WTC11 (cell line): Measurements from ENCODE around the gene ROMO1. TPM values are rescaled to one million over a fixed set of nuclear protein-coding genes. Genes with fewer than 3 reads are reported as not detected.
A peak's percentile ranks its signal among the peaks of the same experiment; 100 is the strongest.

ENCODE experiments used
- CTCF ChIP-seq: fragments of 200-600 bp; IDR thresholded peaks from 2 replicates; pipeline ENCODE4 v1.8.0; 2022; ENCODE audit warnings: antibody characterized with exemption
- E2F5 ChIP-seq: sonication (generic); formaldehyde crosslinking; IDR thresholded peaks from 2 replicates; pipeline ENCODE4 v1.8.1; 2022; ENCODE audit warnings: mild to moderate bottlenecking, moderate library complexity, missing genetic modification reagents
- ELF4 ChIP-seq: sonication (generic); formaldehyde crosslinking; IDR thresholded peaks from 2 replicates; pipeline ENCODE4 v1.8.1; 2022; ENCODE audit warnings: low read depth, mild to moderate bottlenecking, moderate library complexity, missing genetic modification reagents
- GABPB1 ChIP-seq: sonication (generic); formaldehyde crosslinking; IDR thresholded peaks from 2 replicates; pipeline ENCODE4 v1.8.1; 2023; ENCODE audit warnings: mild to moderate bottlenecking, missing genetic modification reagents
- IRF1 ChIP-seq: sonication (generic); formaldehyde crosslinking; IDR thresholded peaks from 2 replicates; pipeline ENCODE4 v1.8.0; 2023; ENCODE audit warnings: missing genetic modification reagents
- IRF2 ChIP-seq: sonication (generic); formaldehyde crosslinking; IDR thresholded peaks from 2 replicates; pipeline ENCODE4 v1.8.0; 2022; ENCODE audit warnings: low read depth, missing genetic modification reagents, borderline replicate concordance
- JUN ChIP-seq: sonication (generic); formaldehyde crosslinking; IDR thresholded peaks from 2 replicates; pipeline ENCODE4 v1.8.0; 2023; ENCODE audit warnings: mild to moderate bottlenecking, missing genetic modification reagents
- PREB ChIP-seq: sonication (generic); formaldehyde crosslinking; IDR thresholded peaks from 2 replicates; pipeline ENCODE4 v1.8.1; 2022; ENCODE audit warnings: mild to moderate bottlenecking, missing genetic modification reagents, moderate library complexity, borderline replicate concordance
- SMAD3 ChIP-seq: sonication (generic); formaldehyde crosslinking; IDR thresholded peaks from 2 replicates; pipeline ENCODE4 v1.8.0; 2022; ENCODE audit warnings: missing genetic modification reagents, mild to moderate bottlenecking, borderline replicate concordance
- ZMAT4 ChIP-seq: fragments of 250-450 bp; sonication (Bioruptor Pico); IDR thresholded peaks from 2 replicates; pipeline ENCODE4 v1.9.0; 2021; ENCODE audit warnings: mild to moderate bottlenecking
- ZNF232 ChIP-seq: sonication (generic); formaldehyde crosslinking; IDR thresholded peaks from 2 replicates; pipeline ENCODE4 v1.8.0; 2022; ENCODE audit warnings: mild to moderate bottlenecking, missing genetic modification reagents
- ZNF423 ChIP-seq: fragments of 250-450 bp; sonication (Bioruptor Pico); IDR thresholded peaks from 2 replicates; pipeline ENCODE4 v2.1.2; 2022; ENCODE audit warnings: mild to moderate bottlenecking, moderate library complexity
- ZNF532 ChIP-seq: fragments of 250-450 bp; sonication (Bioruptor Pico); IDR thresholded peaks from 2 replicates; pipeline ENCODE4 v1.9.0; 2021; ENCODE audit warnings: mild to moderate bottlenecking, borderline replicate concordance
- total RNA-seq: library from RNA; stranded (reverse); gene quantifications from 3 replicates; pipeline ENCODE4 v1.2.3, GENCODE V29; 2021
- TF ChIP-seq, protein P1 (sequence below): sonication (generic); formaldehyde crosslinking; IDR thresholded peaks from 2 replicates; pipeline ENCODE4 v1.8.0; 2023; ENCODE audit warnings: missing genetic modification reagents, mild to moderate bottlenecking, borderline replicate concordance
- TF ChIP-seq, protein P2 (sequence below): sonication (generic); formaldehyde crosslinking; IDR thresholded peaks from 2 replicates; pipeline ENCODE4 v1.8.0; 2023; ENCODE audit warnings: mild to moderate bottlenecking, missing genetic modification reagents
- TF ChIP-seq, protein P3 (sequence below): sonication (generic); formaldehyde crosslinking; conservative IDR thresholded peaks from 2 replicates; pipeline ENCODE4 v1.8.1; 2022; ENCODE audit warnings: mild to moderate bottlenecking, missing genetic modification reagents

ROMO1 gene
- total RNA-seq, 1 experiment from 2014 or later = 213 TPM

DNA sequence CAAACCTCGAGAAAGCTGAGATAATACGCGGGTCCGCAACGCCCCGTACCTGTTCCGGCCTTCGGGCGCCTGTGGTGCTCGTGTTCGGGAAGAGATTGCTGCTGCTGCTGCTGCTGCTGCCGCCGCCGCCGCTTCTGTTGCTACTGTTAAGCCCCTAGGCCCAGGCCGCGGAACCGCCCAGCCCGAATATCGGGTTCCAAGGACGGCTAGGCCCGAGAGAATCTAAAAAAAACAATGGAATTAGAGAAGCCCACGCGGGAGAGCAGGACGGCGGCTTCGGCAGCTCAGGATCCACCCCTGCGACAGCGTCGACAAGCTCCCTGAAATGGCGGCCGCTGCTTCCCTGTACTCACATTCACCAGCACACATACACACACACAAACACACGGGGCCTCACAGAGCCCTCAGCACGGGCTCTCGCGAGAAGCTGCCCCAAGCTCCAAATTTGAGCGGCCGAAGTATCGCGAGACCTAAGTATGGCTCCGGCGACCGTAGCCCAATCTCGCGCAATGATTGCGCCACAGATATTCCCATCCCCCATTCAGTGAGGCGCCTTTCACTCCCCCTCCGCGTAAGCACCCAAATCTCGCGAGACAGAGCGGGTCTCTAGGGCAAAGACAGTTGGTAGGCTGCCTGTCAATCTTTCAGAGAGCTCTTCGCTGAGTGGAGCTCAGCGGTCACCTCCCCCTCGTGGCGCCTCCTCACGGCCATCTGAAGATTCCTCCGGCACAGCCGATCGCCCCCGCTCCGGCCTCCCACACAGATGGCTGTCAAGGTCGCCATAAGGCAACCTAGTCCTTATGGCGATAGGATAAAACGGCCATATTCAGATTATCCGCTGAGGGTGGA is 42.9 kb downstream of the ROMO1 start, which contains the start of gene RBM39 (continued):
- TF ChIP-seq CTCF (no peak), JUN (CRISPR knock-in tag) (peak; percentile 6; the same call in 1 of the 2 replicates), SMAD3 (CRISPR knock-in tag) (no peak), E2F5 (CRISPR knock-in tag) (peak; percentile 70; the same call in 1 of the 2 replicates), GABPB1 (CRISPR knock-in tag) (peak; percentile 99), ELF4 (CRISPR knock-in tag) (no peak), PREB (CRISPR knock-in tag) (no peak), IRF1 (CRISPR knock-in tag) (0 out of 2 replicates have a peak, but pooled peaks have one; percentile 29), IRF2 (CRISPR knock-in tag) (no peak), ZMAT4 (CRISPR knock-in tag) (0 out of 2 replicates have a peak, but pooled peaks have one; percentile 36), ZNF532 (CRISPR knock-in tag) (no peak), ZNF423 (no peak), ZNF232 (peak; percentile 63; the same call in 1 of the 2 replicates)
- TF ChIP-seq, protein P1, sequence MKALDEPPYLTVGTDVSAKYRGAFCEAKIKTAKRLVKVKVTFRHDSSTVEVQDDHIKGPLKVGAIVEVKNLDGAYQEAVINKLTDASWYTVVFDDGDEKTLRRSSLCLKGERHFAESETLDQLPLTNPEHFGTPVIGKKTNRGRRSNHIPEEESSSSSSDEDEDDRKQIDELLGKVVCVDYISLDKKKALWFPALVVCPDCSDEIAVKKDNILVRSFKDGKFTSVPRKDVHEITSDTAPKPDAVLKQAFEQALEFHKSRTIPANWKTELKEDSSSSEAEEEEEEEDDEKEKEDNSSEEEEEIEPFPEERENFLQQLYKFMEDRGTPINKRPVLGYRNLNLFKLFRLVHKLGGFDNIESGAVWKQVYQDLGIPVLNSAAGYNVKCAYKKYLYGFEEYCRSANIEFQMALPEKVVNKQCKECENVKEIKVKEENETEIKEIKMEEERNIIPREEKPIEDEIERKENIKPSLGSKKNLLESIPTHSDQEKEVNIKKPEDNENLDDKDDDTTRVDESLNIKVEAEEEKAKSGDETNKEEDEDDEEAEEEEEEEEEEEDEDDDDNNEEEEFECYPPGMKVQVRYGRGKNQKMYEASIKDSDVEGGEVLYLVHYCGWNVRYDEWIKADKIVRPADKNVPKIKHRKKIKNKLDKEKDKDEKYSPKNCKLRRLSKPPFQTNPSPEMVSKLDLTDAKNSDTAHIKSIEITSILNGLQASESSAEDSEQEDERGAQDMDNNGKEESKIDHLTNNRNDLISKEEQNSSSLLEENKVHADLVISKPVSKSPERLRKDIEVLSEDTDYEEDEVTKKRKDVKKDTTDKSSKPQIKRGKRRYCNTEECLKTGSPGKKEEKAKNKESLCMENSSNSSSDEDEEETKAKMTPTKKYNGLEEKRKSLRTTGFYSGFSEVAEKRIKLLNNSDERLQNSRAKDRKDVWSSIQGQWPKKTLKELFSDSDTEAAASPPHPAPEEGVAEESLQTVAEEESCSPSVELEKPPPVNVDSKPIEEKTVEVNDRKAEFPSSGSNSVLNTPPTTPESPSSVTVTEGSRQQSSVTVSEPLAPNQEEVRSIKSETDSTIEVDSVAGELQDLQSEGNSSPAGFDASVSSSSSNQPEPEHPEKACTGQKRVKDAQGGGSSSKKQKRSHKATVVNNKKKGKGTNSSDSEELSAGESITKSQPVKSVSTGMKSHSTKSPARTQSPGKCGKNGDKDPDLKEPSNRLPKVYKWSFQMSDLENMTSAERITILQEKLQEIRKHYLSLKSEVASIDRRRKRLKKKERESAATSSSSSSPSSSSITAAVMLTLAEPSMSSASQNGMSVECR = peak; percentile 3; the same call in 1 of the 2 replicates
- TF ChIP-seq, protein P2, sequence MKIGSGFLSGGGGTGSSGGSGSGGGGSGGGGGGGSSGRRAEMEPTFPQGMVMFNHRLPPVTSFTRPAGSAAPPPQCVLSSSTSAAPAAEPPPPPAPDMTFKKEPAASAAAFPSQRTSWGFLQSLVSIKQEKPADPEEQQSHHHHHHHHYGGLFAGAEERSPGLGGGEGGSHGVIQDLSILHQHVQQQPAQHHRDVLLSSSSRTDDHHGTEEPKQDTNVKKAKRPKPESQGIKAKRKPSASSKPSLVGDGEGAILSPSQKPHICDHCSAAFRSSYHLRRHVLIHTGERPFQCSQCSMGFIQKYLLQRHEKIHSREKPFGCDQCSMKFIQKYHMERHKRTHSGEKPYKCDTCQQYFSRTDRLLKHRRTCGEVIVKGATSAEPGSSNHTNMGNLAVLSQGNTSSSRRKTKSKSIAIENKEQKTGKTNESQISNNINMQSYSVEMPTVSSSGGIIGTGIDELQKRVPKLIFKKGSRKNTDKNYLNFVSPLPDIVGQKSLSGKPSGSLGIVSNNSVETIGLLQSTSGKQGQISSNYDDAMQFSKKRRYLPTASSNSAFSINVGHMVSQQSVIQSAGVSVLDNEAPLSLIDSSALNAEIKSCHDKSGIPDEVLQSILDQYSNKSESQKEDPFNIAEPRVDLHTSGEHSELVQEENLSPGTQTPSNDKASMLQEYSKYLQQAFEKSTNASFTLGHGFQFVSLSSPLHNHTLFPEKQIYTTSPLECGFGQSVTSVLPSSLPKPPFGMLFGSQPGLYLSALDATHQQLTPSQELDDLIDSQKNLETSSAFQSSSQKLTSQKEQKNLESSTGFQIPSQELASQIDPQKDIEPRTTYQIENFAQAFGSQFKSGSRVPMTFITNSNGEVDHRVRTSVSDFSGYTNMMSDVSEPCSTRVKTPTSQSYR (CRISPR knock-in tag) = peak; percentile 96
- TF ChIP-seq, protein P3, sequence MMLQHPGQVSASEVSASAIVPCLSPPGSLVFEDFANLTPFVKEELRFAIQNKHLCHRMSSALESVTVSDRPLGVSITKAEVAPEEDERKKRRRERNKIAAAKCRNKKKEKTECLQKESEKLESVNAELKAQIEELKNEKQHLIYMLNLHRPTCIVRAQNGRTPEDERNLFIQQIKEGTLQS (CRISPR knock-in tag) = no peak
